ENCODE results near the gene P2RX2.

P2RX2 gene

GRCh38 chr12:132575661-132576060, 42.9 kb upstream of the P2RX2 start:
- FAIRE-seq (no peak), DNase-seq (ENCODE audit: insufficient read length, low spot score) (no peak)
- TF ChIP-seq PAX5 (IDR thresholded peaks at IDR 0.05; ENCODE audit: insufficient read depth, low read length, severe bottlenecking): no peak
- TF ChIP-seq POU2F2 (IDR thresholded peaks at IDR 0.05; ENCODE audit: low read depth, low read length): no peak

- TF ChIP-seq TAF1 (IDR thresholded peaks at IDR 0.05; ENCODE audit: low read depth, low read length): no peak
- FAIRE-seq (no peak), DNase-seq (ENCODE audit: insufficient read length, low spot score) (no peak)
These were observed 41.9 kb upstream of the P2RX2 start for GRCh38 chr12:132576701-132577100.

- TF ChIP-seq POLR2AphosphoS5 (IDR thresholded peaks at IDR 0.05; ENCODE audit: low read depth, low read length) (no peak), PAX5 (IDR thresholded peaks at IDR 0.05; ENCODE audit: insufficient read depth, low read length, severe bottlenecking) (no peak), TAF1 (IDR thresholded peaks at IDR 0.05; ENCODE audit: low read depth, low read length) (no peak), SPI1 (IDR thresholded peaks at IDR 0.05; ENCODE audit: low read depth, low read length) (no peak), POU2F2 (IDR thresholded peaks at IDR 0.05; ENCODE audit: low read depth, low read length) (no peak), POLR2A (IDR thresholded peaks at IDR 0.05; ENCODE audit: low read depth, low read length) (no peak)
- FAIRE-seq: no peak
- no peak for DNase-seq (ENCODE audit: insufficient read length, low spot score)
These were observed 41.2 kb upstream of the P2RX2 start for GRCh38 chr12:132577191-132577920.

GRCh38 chr12:132578118-132578517, 40.5 kb upstream of the P2RX2 start:
- DNase-seq (ENCODE audit: insufficient read length, low spot score) (no peak), FAIRE-seq (no peak)
- no peak for TF ChIP-seq POLR2A (IDR thresholded peaks at IDR 0.05; ENCODE audit: low read depth, low read length)
- no peak for TF ChIP-seq TAF1 (IDR thresholded peaks at IDR 0.05; ENCODE audit: low read depth, low read length)
- TF ChIP-seq SPI1 (IDR thresholded peaks at IDR 0.05; ENCODE audit: low read depth, low read length): no peak
- TF ChIP-seq POLR2AphosphoS5 (IDR thresholded peaks at IDR 0.05; ENCODE audit: low read depth, low read length): no peak
- TF ChIP-seq POU2F2 (IDR thresholded peaks at IDR 0.05; ENCODE audit: low read depth, low read length): no peak
- no peak for TF ChIP-seq PAX5 (IDR thresholded peaks at IDR 0.05; ENCODE audit: insufficient read depth, low read length, severe bottlenecking)

- no peak for FAIRE-seq
- TF ChIP-seq POLR2AphosphoS5 (IDR thresholded peaks at IDR 0.05; ENCODE audit: low read depth, low read length) (no peak), PAX5 (IDR thresholded peaks at IDR 0.05; ENCODE audit: insufficient read depth, low read length, severe bottlenecking) (no peak), POU2F2 (IDR thresholded peaks at IDR 0.05; ENCODE audit: low read depth, low read length) (no peak), TAF1 (IDR thresholded peaks at IDR 0.05; ENCODE audit: low read depth, low read length) (no peak), POLR2A (IDR thresholded peaks at IDR 0.05; ENCODE audit: low read depth, low read length) (no peak), SPI1 (IDR thresholded peaks at IDR 0.05; ENCODE audit: low read depth, low read length) (no peak)
- DNase-seq (ENCODE audit: insufficient read length, low spot score): no peak
These were observed 39.8 kb upstream of the P2RX2 start for GRCh38 chr12:132578826-132579225.

- FAIRE-seq: no peak
- no peak for TF ChIP-seq POLR2AphosphoS5 (IDR thresholded peaks at IDR 0.05; ENCODE audit: low read depth, low read length)
- TF ChIP-seq POU2F2 (IDR thresholded peaks at IDR 0.05; ENCODE audit: low read depth, low read length): no peak
- no peak for TF ChIP-seq POLR2A (IDR thresholded peaks at IDR 0.05; ENCODE audit: low read depth, low read length)
- TF ChIP-seq PAX5 (IDR thresholded peaks at IDR 0.05; ENCODE audit: insufficient read depth, low read length, severe bottlenecking): no peak
- no peak for TF ChIP-seq SPI1 (IDR thresholded peaks at IDR 0.05; ENCODE audit: low read depth, low read length)
- DNase-seq (ENCODE audit: insufficient read length, low spot score): no peak
These were observed 38.8 kb upstream of the P2RX2 start for GRCh38 chr12:132579744-132580143.

- DNase-seq (ENCODE audit: insufficient read length, low spot score) (no peak), FAIRE-seq (no peak)
- no peak for TF ChIP-seq PAX5 (IDR thresholded peaks at IDR 0.05; ENCODE audit: insufficient read depth, low read length, severe bottlenecking)
- TF ChIP-seq TAF1 (IDR thresholded peaks at IDR 0.05; ENCODE audit: low read depth, low read length): no peak
- no peak for TF ChIP-seq POLR2AphosphoS5 (IDR thresholded peaks at IDR 0.05; ENCODE audit: low read depth, low read length)
- no peak for TF ChIP-seq POLR2A (IDR thresholded peaks at IDR 0.05; ENCODE audit: low read depth, low read length)
These were observed 37.8 kb upstream of the P2RX2 start for GRCh38 chr12:132580701-132581292.

GRCh38 chr12:132581348-132582057, 37.1 kb upstream of the P2RX2 start:
- FAIRE-seq (no peak), DNase-seq (ENCODE audit: insufficient read length, low spot score) (no peak)
- TF ChIP-seq SPI1 (IDR thresholded peaks at IDR 0.05; ENCODE audit: low read depth, low read length): no peak
- TF ChIP-seq POU2F2 (IDR thresholded peaks at IDR 0.05; ENCODE audit: low read depth, low read length): no peak
- TF ChIP-seq POLR2A (IDR thresholded peaks at IDR 0.05; ENCODE audit: low read depth, low read length): no peak
- TF ChIP-seq TAF1 (IDR thresholded peaks at IDR 0.05; ENCODE audit: low read depth, low read length): no peak
- no peak for TF ChIP-seq PAX5 (IDR thresholded peaks at IDR 0.05; ENCODE audit: insufficient read depth, low read length, severe bottlenecking)

- FAIRE-seq (no peak), DNase-seq (ENCODE audit: insufficient read length, low spot score) (no peak)
- TF ChIP-seq TAF1 (IDR thresholded peaks at IDR 0.05; ENCODE audit: low read depth, low read length): no peak
- no peak for TF ChIP-seq POLR2A (IDR thresholded peaks at IDR 0.05; ENCODE audit: low read depth, low read length)
- TF ChIP-seq SPI1 (IDR thresholded peaks at IDR 0.05; ENCODE audit: low read depth, low read length): no peak
- TF ChIP-seq POU2F2 (IDR thresholded peaks at IDR 0.05; ENCODE audit: low read depth, low read length): no peak
- TF ChIP-seq POLR2AphosphoS5 (IDR thresholded peaks at IDR 0.05; ENCODE audit: low read depth, low read length): no peak
- TF ChIP-seq PAX5 (IDR thresholded peaks at IDR 0.05; ENCODE audit: insufficient read depth, low read length, severe bottlenecking): no peak
These were observed 36.5 kb upstream of the P2RX2 start for GRCh38 chr12:132582058-132582420.

All from GM12891 (cell line).